ENCODE results near the gene ATF7IP. TPM values are rescaled to one million over a fixed set of nuclear protein-coding genes. Genes with fewer than 3 reads are reported as not detected.
"Not testable (repeated sequence)": the region's sequence is repeated elsewhere in the genome, so short reads cannot be mapped to it uniquely, and the experiment has no call there.

ATF7IP gene
- total RNA-seq, 1 donor = 114 TPM

DNA sequence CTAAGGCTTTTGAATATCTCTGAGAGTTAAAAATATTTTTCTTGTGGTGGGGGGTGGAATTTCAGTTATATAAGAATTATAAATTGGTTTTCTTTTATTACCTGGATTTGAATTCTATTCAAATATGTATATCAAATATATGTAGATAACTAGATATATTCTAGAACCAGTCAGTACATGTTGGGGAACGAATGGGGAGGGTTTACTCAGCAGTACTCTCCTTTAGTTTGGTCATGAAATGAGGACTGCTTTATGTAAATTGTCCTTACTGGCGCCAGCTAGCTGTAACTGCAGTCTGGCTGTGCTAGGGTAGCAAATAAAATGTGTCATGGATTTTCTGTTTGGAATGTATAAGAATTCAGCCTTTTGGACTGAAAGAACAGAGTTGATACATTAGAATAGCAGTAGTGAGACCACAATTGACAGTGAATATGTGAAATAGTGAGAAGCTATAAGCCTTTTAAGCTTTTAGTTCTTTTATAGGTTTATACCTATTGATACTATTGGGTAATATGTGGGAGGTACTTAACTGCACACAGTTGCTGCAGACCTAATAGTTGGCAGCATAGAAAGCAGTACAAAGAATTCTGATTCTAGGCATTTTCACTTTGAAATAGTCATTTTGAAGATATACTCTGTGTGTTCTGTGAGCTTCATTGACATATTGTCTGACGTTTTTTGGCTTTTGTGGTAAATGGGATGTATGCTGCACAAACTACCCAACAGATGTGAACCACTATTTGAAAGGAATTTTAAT lies 29.0 kb downstream of the ATF7IP start:
- H3K27me3 ChIP-seq (ENCODE audit: insufficient read depth, low read length) = no peaks in the 10 kb centered on the region
- peaks cover 23% of the 10 kb centered on the region for H3K4me1 ChIP-seq (ENCODE audit: insufficient read depth, low read length)
- H3K9me3 ChIP-seq (ENCODE audit: low read depth, low read length) = no peaks in the 10 kb centered on the region
- H3K4me3 ChIP-seq (ENCODE audit: low read length) = no peak overlapping the region

DNA sequence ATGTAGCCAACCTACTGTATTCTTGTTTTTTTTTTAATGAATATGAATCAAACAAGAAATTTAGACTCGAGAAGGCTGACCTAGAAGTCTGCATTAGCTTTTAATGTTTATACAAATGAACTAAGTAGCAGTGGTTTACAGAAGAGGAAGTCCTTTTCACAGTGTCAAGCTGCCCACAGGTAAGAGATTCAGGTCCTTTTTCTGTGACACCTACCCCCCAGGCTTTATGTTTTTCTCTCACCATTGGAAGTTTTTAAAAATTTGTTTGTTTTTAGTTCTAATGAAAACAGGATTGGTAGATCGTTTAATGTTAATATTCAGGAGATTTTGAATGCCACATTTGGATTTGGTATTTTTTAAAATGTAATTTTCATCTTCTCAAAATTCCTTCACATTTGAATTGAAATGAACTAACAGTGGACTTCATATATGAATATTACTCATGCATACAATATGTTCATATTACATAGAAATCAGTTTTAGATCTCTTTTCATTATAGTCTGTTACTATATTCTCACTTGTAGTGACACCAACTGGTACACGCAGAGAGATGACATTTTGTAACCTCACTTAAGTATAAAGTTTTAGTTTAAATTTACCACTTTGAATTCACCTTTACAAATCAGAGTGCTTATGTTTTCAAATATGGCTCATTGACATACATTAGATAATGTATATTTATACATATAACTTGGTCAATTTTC lies 29.7 kb downstream of the ATF7IP start:
- Histone ChIP-seq H3K9me3 (ENCODE audit: low read depth, low read length) (no peaks in the 10 kb centered on the region), H3K4me3 (ENCODE audit: low read length) (no peak overlapping the region), H3K4me1 (ENCODE audit: insufficient read depth, low read length) (peaks cover 23% of the 10 kb centered on the region), H3K27me3 (ENCODE audit: insufficient read depth, low read length) (no peaks in the 10 kb centered on the region)

DNA sequence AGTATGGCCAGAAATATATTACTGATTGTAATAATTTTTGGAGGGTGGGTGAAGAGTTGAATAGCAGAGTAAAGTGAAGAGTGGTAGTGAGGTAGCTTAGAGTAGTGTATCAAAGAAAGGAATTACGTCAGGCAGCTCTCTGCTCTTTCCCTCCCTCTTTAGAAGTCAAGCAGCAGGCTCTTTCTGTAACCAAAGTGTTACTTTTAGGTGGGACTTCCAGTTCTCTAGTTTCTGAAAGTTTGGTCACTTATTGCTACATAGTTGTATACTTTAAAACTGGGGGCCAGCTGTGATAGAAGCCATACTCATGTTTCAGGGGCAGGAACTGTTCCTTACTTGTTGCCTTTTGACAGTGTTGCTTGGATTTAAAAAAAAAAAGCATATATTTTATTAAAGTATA lies 30.6 kb downstream of the ATF7IP start:
- H3K27me3 ChIP-seq (ENCODE audit: insufficient read depth, low read length) = no peaks in the 10 kb centered on the region
- no peak overlapping the region for H3K4me3 ChIP-seq (ENCODE audit: low read length)
- H3K4me1 ChIP-seq (ENCODE audit: insufficient read depth, low read length) = peaks cover 21% of the 10 kb centered on the region
- H3K9me3 ChIP-seq (ENCODE audit: low read depth, low read length) = no peaks in the 10 kb centered on the region

DNA sequence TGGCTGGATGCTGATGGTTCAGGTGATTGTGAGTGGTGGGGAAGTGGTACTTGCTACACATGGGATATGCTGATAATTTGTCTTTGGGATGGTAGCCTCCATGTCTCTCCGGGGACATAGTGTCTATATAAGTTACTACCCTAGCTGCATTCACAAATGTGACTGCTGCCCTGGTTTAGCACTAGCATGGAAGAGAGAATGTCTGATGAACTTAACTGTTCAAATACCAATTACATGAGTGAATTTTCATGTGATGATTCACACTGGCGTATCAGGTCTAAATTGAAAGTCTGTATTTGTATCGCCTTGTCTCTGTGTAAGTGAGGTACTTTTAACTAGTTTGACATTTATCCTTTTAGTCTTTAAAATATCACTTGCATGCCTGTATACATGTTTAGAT lies 34.4 kb downstream of the ATF7IP start:
- Histone ChIP-seq H3K27me3 (ENCODE audit: insufficient read depth, low read length) (no peaks in the 10 kb centered on the region), H3K9me3 (ENCODE audit: low read depth, low read length) (no peaks in the 10 kb centered on the region), H3K4me1 (ENCODE audit: insufficient read depth, low read length) (peaks cover 29% of the 10 kb centered on the region), H3K4me3 (ENCODE audit: low read length) (no peak overlapping the region)

DNA sequence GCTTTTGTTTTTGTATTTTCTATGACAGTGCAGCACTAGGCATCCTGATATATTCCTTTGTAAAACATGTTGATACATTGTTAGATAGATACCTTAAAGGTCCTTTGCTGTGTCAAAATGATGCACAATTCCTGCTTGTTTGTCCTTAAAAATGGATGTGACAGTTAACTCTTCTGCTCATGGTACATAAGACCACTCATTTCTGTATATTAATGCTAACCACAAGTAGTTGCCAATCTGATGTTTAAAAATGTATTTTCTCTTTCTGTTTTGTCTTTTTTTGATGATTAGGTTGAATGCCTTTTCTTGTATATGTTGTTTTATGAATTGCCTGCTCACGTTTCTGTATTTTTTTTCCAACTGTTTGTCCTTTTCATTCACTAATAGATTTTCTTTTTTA lies 35.1 kb downstream of the ATF7IP start:
- H3K4me1 ChIP-seq (ENCODE audit: insufficient read depth, low read length) = peaks cover 28% of the 10 kb centered on the region
- no peak overlapping the region for H3K4me3 ChIP-seq (ENCODE audit: low read length)
- no peaks in the 10 kb centered on the region for H3K27me3 ChIP-seq (ENCODE audit: insufficient read depth, low read length)
- no peaks in the 10 kb centered on the region for H3K9me3 ChIP-seq (ENCODE audit: low read depth, low read length)

DNA sequence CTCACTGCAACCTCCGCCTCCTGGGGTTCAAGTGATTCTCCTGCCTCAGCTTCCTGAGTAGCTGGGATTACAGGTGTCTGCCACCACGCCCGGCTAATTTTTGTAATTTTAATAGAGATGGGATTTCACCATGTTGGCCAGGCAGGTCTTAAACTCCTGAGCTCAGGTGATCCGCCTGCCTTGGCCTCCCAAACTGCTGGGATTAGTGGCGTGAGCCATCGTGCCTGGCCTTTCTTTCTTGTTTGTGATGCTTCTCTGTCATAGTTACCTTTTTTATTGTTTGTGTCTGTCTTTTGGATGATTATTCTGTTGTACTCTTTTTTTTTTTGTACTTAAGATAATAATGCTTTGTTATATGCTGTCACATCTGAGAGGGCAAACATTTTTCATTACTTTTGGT lies 35.8 kb downstream of the ATF7IP start:
- H3K9me3 ChIP-seq (ENCODE audit: low read depth, low read length); H3K4me3 ChIP-seq (ENCODE audit: low read length); H3K27me3 ChIP-seq (ENCODE audit: insufficient read depth, low read length): not testable (repeated sequence)
- H3K4me1 ChIP-seq (ENCODE audit: insufficient read depth, low read length) = peaks cover 31% of the 10 kb centered on the region

DNA sequence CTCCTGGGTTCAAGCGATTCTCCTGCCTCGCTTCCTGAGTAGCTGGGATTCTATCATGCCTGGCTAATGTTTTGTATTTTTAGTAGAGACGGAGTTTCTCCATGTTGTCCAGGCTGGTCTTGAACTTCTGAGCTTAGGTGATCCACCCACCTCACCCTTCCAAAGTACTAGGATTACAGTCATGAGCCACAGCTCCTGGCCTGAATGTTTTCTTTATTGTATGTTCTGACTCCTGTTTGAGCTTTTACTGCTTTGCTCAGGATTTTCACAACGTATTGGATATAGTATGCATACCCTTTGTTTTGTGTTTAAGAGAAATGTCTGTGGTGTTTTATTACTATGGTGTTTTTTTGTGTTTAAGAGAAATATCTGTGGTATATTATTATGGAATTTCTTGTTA lies 37.2 kb downstream of the ATF7IP start:
- no peaks in the 10 kb centered on the region for H3K9me3 ChIP-seq (ENCODE audit: low read depth, low read length)
- no peaks in the 10 kb centered on the region for H3K27me3 ChIP-seq (ENCODE audit: insufficient read depth, low read length)
- peaks cover 27% of the 10 kb centered on the region for H3K4me1 ChIP-seq (ENCODE audit: insufficient read depth, low read length)
- no peak overlapping the region for H3K4me3 ChIP-seq (ENCODE audit: low read length)

DNA sequence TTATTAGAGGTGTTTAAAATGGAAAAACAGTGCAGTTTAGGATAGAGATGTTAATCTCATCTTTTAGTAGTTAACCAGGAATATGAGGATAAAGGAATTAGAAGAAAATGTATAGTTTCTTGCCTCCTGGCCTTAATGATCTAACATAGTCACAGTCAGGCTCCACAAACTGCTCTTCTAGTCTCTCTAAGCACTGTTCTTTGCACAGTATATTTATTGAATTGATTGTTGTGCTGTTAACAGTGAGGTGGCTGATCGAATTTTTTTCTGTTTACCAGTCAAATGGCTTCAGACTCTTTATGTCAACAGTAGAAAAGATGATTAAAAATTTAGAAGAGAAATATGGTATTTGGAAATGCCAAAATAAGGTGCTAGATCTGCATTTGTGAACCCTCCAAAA lies 37.8 kb downstream of the ATF7IP start:
- Histone ChIP-seq H3K9me3 (ENCODE audit: low read depth, low read length) (no peaks in the 10 kb centered on the region), H3K27me3 (ENCODE audit: insufficient read depth, low read length) (no peaks in the 10 kb centered on the region), H3K4me1 (ENCODE audit: insufficient read depth, low read length) (peaks cover 27% of the 10 kb centered on the region), H3K4me3 (ENCODE audit: low read length) (no peak overlapping the region)

DNA sequence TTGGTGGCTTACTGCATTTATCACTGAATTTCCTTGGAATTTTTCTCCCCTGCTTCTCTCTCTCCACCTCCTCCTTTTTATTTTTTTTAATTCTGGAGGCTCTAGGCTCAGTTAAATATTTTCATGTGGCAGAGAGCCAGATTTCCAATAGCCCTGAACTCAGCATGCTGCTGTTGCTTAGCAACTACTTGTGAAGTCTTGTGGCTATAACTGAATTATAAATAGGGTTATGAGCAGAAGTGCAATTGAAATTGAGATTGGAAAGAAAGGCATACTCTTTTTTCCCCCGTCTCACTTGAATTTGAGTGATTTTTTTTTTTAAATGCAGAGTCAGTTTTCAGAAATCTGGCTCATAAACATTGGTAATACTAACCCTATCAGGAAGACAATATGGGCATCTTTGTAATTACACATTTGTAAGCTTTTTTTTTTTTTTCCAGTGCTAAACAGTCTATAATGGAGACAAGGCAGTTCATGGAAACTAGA lies 38.3 kb downstream of the ATF7IP start:
- Histone ChIP-seq H3K9me3 (ENCODE audit: low read depth, low read length) (no peaks in the 10 kb centered on the region), H3K27me3 (ENCODE audit: insufficient read depth, low read length) (no peaks in the 10 kb centered on the region), H3K4me3 (ENCODE audit: low read length) (no peak overlapping the region), H3K4me1 (ENCODE audit: insufficient read depth, low read length) (peaks cover 27% of the 10 kb centered on the region)

DNA sequence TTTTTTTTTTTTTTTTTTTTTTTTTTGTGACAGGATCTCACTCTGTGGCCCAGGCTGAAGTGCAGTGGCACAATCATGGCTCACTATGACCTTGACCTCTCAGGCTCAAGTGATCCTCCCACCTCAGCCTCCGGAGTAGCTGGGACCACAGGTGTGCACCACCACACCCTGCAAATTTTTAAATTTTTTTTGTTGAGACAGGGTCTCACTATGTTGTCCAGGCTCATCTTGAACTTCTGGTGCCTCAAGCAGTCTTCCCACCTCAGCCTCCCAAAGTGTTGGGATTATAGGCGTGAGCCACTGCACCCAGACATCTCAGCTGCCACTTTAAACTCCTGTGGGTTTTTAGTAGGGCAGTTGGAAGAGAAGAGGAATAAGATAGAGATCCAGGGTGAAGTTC lies 39.9 kb downstream of the ATF7IP start:
- H3K27me3 ChIP-seq (ENCODE audit: insufficient read depth, low read length); H3K9me3 ChIP-seq (ENCODE audit: low read depth, low read length); H3K4me3 ChIP-seq (ENCODE audit: low read length): not testable (repeated sequence)
- H3K4me1 ChIP-seq (ENCODE audit: insufficient read depth, low read length) = peaks cover 27% of the 10 kb centered on the region

DNA sequence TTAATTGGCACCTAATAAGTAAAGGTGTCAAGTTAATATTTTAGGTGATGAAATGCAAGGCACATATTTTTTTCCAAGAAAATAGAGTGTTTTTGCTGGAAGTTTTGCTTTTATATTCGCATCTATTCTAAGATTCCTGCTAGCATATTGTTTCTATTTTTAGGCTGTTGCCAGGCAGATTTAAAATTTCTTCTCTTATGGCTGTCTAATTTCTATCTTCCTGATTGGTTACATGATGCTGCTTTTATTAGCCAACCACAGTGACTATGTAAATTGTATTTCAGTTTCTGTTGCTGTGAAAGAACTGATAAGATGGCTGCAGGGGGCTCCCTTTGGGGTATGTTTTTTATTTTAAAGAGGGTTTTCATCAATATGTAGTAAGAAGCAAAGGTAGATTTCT lies 42.7 kb downstream of the ATF7IP start:
- no peak overlapping the region for H3K4me3 ChIP-seq (ENCODE audit: low read length)
- peaks cover 26% of the 10 kb centered on the region for H3K4me1 ChIP-seq (ENCODE audit: insufficient read depth, low read length)
- no peaks in the 10 kb centered on the region for H3K9me3 ChIP-seq (ENCODE audit: low read depth, low read length)
- H3K27me3 ChIP-seq (ENCODE audit: insufficient read depth, low read length) = no peaks in the 10 kb centered on the region

DNA sequence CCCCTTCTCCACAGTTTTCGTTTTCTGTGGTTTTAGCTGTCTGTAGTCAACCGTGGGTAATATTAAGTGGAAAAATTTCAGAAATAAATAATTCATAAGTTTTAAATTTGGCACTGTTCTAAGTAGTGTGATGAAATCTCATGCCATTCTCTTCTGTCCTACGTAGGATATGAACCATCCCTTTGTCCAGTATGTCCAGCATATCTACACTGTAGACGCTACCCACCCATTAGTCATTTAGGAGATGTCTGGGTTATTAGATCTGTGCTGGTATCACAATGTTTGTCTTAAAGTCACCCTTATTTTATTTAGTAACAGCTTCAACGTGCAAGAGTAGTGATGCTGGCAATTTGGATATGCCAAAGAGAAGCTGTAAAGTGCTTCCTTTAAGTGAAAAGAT lies 44.7 kb downstream of the ATF7IP start:
- Histone ChIP-seq H3K9me3 (ENCODE audit: low read depth, low read length) (no peaks in the 10 kb centered on the region), H3K27me3 (ENCODE audit: insufficient read depth, low read length) (no peaks in the 10 kb centered on the region), H3K4me1 (ENCODE audit: insufficient read depth, low read length) (peaks cover 28% of the 10 kb centered on the region), H3K4me3 (ENCODE audit: low read length) (no peak overlapping the region)

DNA sequence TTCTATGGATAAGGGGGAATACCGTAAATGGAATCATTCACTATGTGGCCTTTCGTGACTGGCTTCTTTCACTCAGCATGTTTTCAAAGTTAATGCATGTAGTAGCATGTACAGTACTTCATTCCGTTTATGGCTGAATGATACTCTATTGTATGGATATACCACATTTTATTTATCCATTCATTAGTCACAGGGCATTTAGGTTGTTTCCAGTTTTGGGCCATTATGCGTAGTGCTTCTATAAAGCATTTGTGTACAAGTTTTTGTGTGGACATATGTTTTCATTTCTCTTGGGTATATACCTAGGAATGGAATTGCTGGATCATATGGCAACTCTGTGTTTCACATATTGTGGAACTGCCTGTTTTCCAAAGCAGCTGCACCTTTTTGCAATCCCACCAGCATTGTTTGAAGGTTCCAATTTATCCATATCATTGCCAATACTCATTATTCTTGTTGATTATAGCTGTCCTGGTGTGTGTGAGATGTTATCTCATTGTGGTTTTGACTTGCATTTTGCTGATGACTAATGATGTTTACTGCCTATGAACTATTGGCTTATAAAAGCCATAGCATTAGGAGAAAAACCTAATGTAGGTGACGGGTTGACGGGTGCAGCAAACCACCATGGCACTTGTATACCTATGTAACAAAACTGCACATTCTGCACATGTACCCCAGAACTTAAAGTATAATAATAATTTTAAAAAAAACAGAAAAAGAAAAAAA lies 45.5 kb downstream of the ATF7IP start:
- Histone ChIP-seq H3K27me3 (ENCODE audit: insufficient read depth, low read length) (no peaks in the 10 kb centered on the region), H3K4me1 (ENCODE audit: insufficient read depth, low read length) (peaks cover 24% of the 10 kb centered on the region), H3K9me3 (ENCODE audit: low read depth, low read length) (no peaks in the 10 kb centered on the region), H3K4me3 (ENCODE audit: low read length) (no peak overlapping the region)

DNA sequence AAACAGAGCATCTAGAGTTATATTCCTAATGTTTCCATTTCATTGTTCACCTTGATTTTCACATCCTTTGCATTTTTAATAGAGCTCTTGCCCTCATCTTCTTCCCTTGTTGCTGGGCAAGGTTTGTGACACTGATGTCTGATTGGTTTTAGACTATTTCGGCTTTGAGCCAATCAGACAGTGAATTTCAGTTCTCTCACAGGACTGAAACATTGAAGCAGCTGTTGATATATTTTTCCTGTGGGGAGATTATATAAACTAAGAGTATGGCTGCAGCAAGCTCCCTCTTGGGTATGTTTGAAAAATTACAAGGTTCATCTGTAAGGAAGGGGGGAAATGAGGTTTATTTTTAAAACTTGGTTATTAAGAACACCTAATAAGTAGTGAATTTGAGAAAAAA lies 51.2 kb downstream of the ATF7IP start:
- Histone ChIP-seq H3K4me3 (ENCODE audit: low read length) (no peak overlapping the region), H3K27me3 (ENCODE audit: insufficient read depth, low read length) (no peaks in the 10 kb centered on the region), H3K4me1 (ENCODE audit: insufficient read depth, low read length) (peaks cover 26% of the 10 kb centered on the region), H3K9me3 (ENCODE audit: low read depth, low read length) (peaks cover 7% of the 10 kb centered on the region)

DNA sequence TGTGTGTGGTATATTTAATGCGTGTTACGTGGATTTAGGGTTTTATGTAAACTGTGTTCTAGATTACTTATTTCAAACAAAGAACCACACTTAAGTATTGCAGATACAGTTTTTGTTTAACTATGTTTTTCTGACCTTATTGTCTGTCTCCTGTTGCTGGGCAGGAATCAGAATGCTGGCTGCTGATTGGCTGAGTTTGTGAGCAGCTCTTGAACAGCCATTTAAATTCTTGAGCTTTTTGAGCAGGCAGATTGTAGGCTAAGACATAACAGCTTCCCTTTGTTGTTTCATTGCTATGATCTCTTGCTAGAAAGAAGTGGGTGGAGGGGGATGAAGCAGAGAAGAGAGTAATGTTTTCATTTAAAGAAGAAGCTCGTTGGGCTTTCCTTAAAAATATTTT lies 52.2 kb downstream of the ATF7IP start:
- H3K27me3 ChIP-seq (ENCODE audit: insufficient read depth, low read length) = no peaks in the 10 kb centered on the region
- H3K9me3 ChIP-seq (ENCODE audit: low read depth, low read length) = peaks cover 10% of the 10 kb centered on the region
- H3K4me3 ChIP-seq (ENCODE audit: low read length) = no peak overlapping the region
- H3K4me1 ChIP-seq (ENCODE audit: insufficient read depth, low read length) = peaks cover 23% of the 10 kb centered on the region

Data from mononuclear cell (primary cell).